Bronchial epithelial cell (primary cell): Measurements from ENCODE around the gene ZNF606. TPM values are rescaled to one million over a fixed set of nuclear protein-coding genes. Genes with fewer than 3 reads are reported as not detected.
A peak's percentile ranks its signal among the peaks of the same experiment; 100 is the strongest.

Experiments used
- DNase-seq: peaks from one replicate; pipeline ENCODE4 v3.0.0-alpha.2; 2010; ENCODE audit warnings: low read depth
- FAIRE-seq: peaks from 2 replicates; lab custom pipeline; 2011; peaks lifted over from hg19 to GRCh38; lab: Jason Lieb, UNC
- H3K27me3 ChIP-seq: 2 replicates; pipeline ENCODE4 v1.5.1; 2011; ENCODE audit warnings: low read length; ENCODE audit not compliant: control insufficient read depth, insufficient read depth
- H3K36me3 ChIP-seq: 2 replicates; pipeline ENCODE4 v1.5.1; 2011; ENCODE audit warnings: low read length; ENCODE audit not compliant: control insufficient read depth, insufficient read depth
- H3K4me3 ChIP-seq: 2 replicates; pipeline ENCODE4 v1.5.1; 2011; ENCODE audit warnings: mild to moderate bottlenecking, low read depth, low read length, control low read depth
- CTCF ChIP-seq: IDR thresholded peaks from 2 replicates; pipeline ENCODE4 v1.5.1; 2011; ENCODE audit warnings: mild to moderate bottlenecking, moderate library complexity, low read length, control low read depth, inconsistent platforms; ENCODE audit not compliant: insufficient read depth, severe bottlenecking
- total RNA-seq: library from RNA; depleted of rRNA; stranded (reverse); fragments of >200 nt; gene quantifications from 2 replicates; pipeline ENCODE4 v1.2.1, GENCODE V29; 2014

Gene ZNF606
- total RNA-seq, 1 donor from 2014 or later: 9.2 TPM

- H3K4me3 ChIP-seq: no peak overlapping the region
- no peak for TF ChIP-seq CTCF
- no peaks in the 10 kb centered on the region for H3K36me3 ChIP-seq
- FAIRE-seq (no peak), DNase-seq (no peak)
- H3K27me3 ChIP-seq: no peaks in the 10 kb centered on the region
Observed at GRCh38 chr19:57954996-57955395, 47.6 kb downstream of the ZNF606 start.

DNA sequence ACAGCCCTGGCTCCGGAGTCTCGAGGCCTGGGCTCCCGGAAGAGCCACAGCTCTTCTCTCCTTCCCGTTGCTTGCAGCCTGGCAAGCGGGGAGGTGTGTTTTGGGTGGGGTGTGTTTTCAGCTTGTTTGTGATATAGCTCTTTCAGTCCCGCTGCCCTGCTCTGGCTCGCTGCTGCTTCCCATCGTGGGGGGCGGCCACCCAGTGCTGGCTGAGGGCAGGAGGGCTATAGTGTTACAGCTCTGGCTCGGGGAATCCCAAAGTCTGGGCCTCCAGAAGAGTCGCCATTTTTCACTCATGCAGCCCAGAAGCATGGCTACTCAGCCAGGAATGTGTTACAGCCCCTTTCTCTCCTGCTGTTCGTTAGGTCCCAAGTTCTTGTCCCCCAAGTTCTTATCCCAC is 52.9 kb downstream of the ZNF606 start:
- DNase-seq (no peak), FAIRE-seq (no peak)
- H3K27me3 ChIP-seq: no peaks in the 10 kb centered on the region
- no peaks in the 10 kb centered on the region for H3K36me3 ChIP-seq
- no peak overlapping the region for H3K4me3 ChIP-seq
- TF ChIP-seq CTCF: no peak

- no peak for TF ChIP-seq CTCF
- DNase-seq: no peak
- Histone ChIP-seq H3K36me3 (no peaks in the 10 kb centered on the region), H3K4me3 (no peak overlapping the region), H3K27me3 (no peaks in the 10 kb centered on the region)
- no peak for FAIRE-seq
Observed at GRCh38 chr19:57949296-57949695, 53.3 kb downstream of the ZNF606 start.

- DNase-seq: peak; percentile 86
- TF ChIP-seq CTCF: peak; percentile 78
Observed at GRCh38 chr19:57947419-57948134, 55.0 kb downstream of the ZNF606 start, which contains the start of gene ZNF256. Gene ZNF256, minus strand, starts transcription at chr19:57947706. Its CDS starts 232 bp downstream, at chr19:57947474.

DNA sequence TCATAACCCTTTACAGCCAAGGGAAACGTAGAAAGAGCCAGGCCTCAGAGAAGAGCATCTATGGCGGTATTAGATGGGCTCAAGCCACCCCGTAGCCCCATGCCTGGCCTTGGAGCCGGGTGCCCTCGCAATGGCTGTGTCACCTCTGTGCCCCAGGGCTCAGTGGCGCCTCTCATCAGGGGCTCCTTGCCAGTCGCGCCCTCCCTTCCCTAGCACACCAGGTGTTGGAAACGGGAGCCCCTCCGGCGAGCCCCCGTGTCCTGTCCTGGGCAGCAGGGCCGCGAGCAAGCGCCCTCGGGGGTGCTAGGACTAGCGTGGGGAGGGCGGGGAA is 55.6 kb downstream of the ZNF606 start:
- TF ChIP-seq CTCF: no peak
- no peak for FAIRE-seq
- Histone ChIP-seq H3K4me3 (peak overlapping the region; percentile 86), H3K27me3 (no peaks in the 10 kb centered on the region), H3K36me3 (peaks cover 11% of the 10 kb centered on the region)
- DNase-seq: no peak

More at GRCh38 chr19:57947419-57948134, 55.0 kb downstream of the ZNF606 start, which contains the start of gene ZNF256:
- FAIRE-seq: peak; percentile 47
- H3K4me3 ChIP-seq: peak within 1 kb of the TSS; percentile 86
- H3K36me3 ChIP-seq: peaks cover 6% of the 10 kb centered on the region
- H3K27me3 ChIP-seq: no peaks in the 10 kb centered on the region
